ENCODE data around the gene FUT1.

GRCh38 chr19:48797103-48797502 is 44.7 kb upstream of the FUT1 start:
- no peak for TF ChIP-seq POLR2AphosphoS5 (IDR thresholded peaks at IDR 0.05; ENCODE audit: low read depth, low read length)
- TF ChIP-seq TAF1 (IDR thresholded peaks at IDR 0.05; ENCODE audit: low read depth, low read length), result no peak
- no peak for TF ChIP-seq SPI1 (IDR thresholded peaks at IDR 0.05; ENCODE audit: low read depth, low read length)
- TF ChIP-seq POLR2A (IDR thresholded peaks at IDR 0.05; ENCODE audit: low read depth, low read length), result no peak
- TF ChIP-seq PAX5 (IDR thresholded peaks at IDR 0.05; ENCODE audit: insufficient read depth, low read length, severe bottlenecking), result no peak

Measured in GM12891 (cell line).